Muscle layer of duodenum (tissue), 2 donors: ENCODE results near the gene C1GALT1.

Experiments used
- H3K27ac ChIP-seq: one replicate; pipeline ENCODE4 v1.7.0; 2013; ENCODE audit warnings: mild to moderate bottlenecking, low read length
- H3K27me3 ChIP-seq: one replicate; pipeline ENCODE4 v1.7.0; 2013; ENCODE audit warnings: low read depth, mild to moderate bottlenecking, control low read depth, low read length
- H3K36me3 ChIP-seq, 2 donors: one replicate each; pipeline ENCODE4 v1.7.0; 2013; ENCODE audit warnings: low read length in 2 of 2, control low read depth in 1 of 2, mild to moderate bottlenecking in 1 of 2; ENCODE audit not compliant: insufficient read depth in 2 of 2, control insufficient read depth in 1 of 2
- H3K4me1 ChIP-seq, 2 donors: one replicate each; pipeline ENCODE4 v1.7.0; 2013; ENCODE audit warnings: low read length in 2 of 2, mild to moderate bottlenecking in 2 of 2, control low read depth in 1 of 2, moderate library complexity in 1 of 2; ENCODE audit not compliant: insufficient read depth in 2 of 2, control insufficient read depth in 1 of 2
- H3K4me3 ChIP-seq, 2 donors: one replicate each; pipeline ENCODE4 v1.7.0; 2013; ENCODE audit warnings: low read length in 2 of 2, low read depth in 1 of 2, mild to moderate bottlenecking in 1 of 2
- H3K9me3 ChIP-seq, 2 donors: one replicate each; pipeline ENCODE4 v1.7.0; 2013; ENCODE audit warnings: low read length in 2 of 2, control low read depth in 1 of 2, mild to moderate bottlenecking in 1 of 2; ENCODE audit not compliant: control insufficient read depth in 1 of 2
- donor health status: healthy.

C1GALT1 gene

DNA sequence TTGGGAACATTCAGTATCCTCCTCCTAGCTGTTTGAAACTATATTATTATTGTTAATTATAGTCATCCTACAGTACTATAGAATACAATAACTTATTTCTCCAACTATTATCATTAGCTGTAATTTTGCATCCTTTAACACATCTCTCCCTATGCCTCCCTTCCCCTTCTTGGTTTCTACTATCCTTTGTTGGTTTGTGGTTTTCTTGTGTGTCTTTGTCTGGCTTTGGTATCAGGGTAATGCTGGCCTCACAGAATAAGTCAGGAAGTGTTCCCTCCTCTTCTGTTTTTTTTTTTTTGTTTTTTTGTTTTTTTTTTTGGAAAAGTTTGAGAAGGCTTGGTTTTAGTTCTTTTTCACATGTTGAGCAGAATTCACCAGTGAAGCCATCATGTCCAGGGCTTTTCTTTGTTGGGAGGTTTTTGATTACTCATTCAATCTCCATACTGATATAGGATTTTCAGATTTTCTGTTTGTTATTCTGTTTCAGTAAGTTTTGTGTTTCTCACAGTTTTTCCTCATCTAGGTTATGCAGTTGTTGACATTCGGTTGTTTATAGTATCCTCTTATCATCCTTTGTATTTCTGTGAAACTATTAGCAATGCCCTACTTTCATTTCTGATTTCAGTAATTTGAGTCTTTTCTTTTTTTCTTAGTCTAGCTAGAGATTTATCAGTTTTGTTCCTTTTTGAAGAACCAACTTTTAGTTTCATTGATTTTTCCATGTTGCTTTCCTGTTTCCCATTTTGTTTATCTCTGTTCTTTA lies 21.6 kb downstream of the C1GALT1 start:
- H3K4me3 ChIP-seq = no peak overlapping the region
- H3K9me3 ChIP-seq = peaks cover 0 to 2% of the 10 kb centered on the region in 2 donors
- no peaks in the 10 kb centered on the region for H3K4me1 ChIP-seq
- H3K27ac ChIP-seq = no peak overlapping the region
- H3K27me3 ChIP-seq = no peaks in the 10 kb centered on the region
- no peaks in the 10 kb centered on the region for H3K36me3 ChIP-seq

DNA sequence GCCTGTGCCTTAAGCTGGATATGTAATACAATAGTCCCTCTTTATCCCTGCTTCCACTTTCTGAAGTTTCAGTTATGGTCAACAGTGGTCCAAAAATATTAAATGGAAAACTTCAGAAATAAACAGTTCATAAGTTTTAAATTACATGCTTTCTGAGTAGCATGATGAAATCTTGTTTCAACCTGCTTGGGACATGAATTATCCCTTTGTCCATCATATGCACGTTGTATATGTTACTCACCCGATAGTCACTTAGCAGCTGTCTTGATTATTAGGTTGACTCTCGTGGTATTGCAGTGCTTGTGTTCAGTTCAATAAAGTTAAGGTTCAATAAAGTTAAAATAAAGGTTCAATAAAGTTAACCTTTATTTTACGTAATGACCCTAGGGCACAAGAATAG lies 25.5 kb downstream of the C1GALT1 start:
- Histone ChIP-seq H3K9me3 (peaks cover 0 to 2% of the 10 kb centered on the region in 2 donors), H3K27me3 (no peaks in the 10 kb centered on the region), H3K4me3 (no peak overlapping the region), H3K36me3 (peaks cover 0 to 3% of the 10 kb centered on the region in 2 donors), H3K27ac (no peak overlapping the region), H3K4me1 (no peaks in the 10 kb centered on the region)

DNA sequence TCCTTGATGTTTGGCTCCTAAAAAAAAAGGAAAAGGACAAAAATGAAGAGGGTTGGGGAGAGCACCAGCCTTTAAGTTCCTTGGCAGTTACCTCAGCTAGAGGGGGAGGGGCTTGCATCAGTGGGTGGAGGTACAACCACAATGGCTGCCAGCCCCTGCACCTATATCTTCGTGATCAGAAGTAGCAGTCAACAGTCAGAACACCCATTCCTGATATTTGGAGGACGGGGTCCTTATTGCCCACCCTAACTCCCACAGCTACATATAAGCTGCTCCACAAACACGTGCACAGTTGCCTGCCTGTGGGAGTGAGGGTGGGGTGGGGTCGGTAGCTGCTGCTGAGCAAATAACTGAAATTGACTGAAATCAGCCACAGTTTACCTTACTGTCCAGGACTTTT lies 26.2 kb downstream of the C1GALT1 start:
- H3K27me3 ChIP-seq = no peaks in the 10 kb centered on the region
- no peak overlapping the region for H3K4me3 ChIP-seq
- H3K27ac ChIP-seq = no peak overlapping the region
- H3K4me1 ChIP-seq = no peaks in the 10 kb centered on the region
- no peaks in the 10 kb centered on the region for H3K9me3 ChIP-seq
- H3K36me3 ChIP-seq = peaks cover 0 to 3% of the 10 kb centered on the region in 2 donors

DNA sequence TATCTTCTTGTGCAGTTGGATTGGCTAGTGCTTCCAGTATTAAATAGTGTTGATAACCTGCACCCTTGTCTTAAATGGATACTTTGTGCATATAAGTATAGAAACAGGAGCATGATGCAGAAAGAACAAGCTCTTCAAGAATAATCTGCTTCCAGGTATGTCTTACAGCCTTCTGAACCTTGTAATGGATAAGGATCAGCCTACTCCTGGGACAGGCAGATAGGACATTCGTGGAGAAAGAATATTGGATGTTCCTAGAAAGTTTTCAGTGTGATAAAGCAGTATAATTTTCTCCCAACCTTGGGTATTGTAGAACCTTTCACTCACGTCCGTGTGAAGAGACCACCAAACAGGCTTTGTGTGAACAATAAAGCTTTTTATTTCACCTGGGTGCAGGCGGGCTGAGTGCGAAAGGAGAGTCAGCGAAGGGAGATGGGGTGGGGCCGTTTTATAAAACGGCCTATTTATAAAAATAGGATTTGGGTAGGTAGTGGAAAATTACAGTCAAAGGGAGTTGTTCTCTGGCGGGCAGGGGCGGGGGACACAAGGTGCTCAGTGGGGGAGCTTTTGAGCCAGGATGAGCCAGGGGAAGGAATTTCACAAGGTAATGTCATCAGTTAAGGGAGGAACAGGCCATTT lies 27.2 kb downstream of the C1GALT1 start:
- no peak overlapping the region for H3K4me3 ChIP-seq
- H3K27ac ChIP-seq = no peak overlapping the region
- H3K27me3 ChIP-seq = no peaks in the 10 kb centered on the region
- H3K4me1 ChIP-seq = no peaks in the 10 kb centered on the region
- peaks cover 0 to 3% of the 10 kb centered on the region in 2 donors for H3K36me3 ChIP-seq
- H3K9me3 ChIP-seq = no peaks in the 10 kb centered on the region

DNA sequence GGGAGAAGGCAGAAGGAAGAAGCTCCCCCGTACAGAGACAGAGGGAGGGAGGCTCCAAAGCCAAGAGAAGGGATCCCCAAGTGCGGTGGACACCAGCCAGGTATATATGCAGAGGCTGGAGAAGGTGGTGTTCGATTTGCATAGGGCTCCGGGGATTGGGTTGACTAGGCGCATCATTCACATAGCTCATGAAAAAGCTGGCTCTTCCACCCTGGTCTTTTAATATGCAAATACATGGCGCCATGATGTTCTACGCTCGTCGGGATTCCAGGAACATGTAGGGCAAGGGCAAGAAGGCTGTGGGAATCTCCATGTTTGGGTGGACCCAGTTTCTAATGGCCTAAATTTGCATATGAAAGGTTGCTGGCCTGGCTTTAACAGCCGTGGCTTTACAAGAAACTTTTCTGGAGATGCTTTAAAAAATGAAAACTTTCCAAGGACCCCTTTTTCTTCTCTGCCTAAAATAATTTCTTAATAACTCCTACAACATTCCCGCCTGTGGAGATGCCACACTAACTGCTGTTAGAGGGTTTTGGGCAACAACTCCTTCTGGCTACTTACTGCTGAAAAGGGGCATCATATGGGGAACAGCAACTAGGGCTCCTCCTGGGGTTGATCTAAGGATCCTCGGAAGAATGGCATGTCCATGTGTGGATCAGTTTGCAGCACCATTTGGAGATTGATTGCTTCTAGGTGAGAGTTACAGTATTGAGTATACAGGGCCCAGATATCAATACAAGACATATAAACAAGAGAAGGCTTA lies 28.3 kb downstream of the C1GALT1 start:
- Histone ChIP-seq H3K4me3 (no peak overlapping the region), H3K9me3 (no peaks in the 10 kb centered on the region), H3K36me3 (peaks cover 0 to 3% of the 10 kb centered on the region in 2 donors), H3K4me1 (no peaks in the 10 kb centered on the region), H3K27me3 (no peaks in the 10 kb centered on the region), H3K27ac (no peak overlapping the region)

DNA sequence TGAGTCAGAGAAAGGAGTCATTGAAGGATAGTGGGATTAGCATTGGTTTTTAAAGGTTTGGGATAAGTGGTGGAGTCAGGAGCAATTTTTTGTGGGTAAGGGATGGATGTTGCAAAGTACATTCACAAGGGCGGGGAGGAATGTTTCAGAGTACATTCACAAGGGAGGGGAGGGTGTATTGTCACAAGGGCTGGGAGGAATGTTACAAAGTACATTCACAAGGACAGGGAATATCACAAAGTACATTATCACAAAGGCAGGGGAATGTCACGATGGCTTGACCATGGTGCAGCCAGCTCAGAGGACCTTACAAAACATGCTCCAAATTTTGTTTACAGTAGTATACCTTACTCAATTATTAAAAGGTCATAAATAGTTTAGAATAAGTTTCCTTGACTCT lies 30.3 kb downstream of the C1GALT1 start:
- H3K36me3 ChIP-seq = peaks cover 0 to 3% of the 10 kb centered on the region in 2 donors
- no peak overlapping the region for H3K4me3 ChIP-seq
- H3K9me3 ChIP-seq = no peaks in the 10 kb centered on the region
- no peaks in the 10 kb centered on the region for H3K27me3 ChIP-seq
- no peak overlapping the region for H3K27ac ChIP-seq
- no peaks in the 10 kb centered on the region for H3K4me1 ChIP-seq

DNA sequence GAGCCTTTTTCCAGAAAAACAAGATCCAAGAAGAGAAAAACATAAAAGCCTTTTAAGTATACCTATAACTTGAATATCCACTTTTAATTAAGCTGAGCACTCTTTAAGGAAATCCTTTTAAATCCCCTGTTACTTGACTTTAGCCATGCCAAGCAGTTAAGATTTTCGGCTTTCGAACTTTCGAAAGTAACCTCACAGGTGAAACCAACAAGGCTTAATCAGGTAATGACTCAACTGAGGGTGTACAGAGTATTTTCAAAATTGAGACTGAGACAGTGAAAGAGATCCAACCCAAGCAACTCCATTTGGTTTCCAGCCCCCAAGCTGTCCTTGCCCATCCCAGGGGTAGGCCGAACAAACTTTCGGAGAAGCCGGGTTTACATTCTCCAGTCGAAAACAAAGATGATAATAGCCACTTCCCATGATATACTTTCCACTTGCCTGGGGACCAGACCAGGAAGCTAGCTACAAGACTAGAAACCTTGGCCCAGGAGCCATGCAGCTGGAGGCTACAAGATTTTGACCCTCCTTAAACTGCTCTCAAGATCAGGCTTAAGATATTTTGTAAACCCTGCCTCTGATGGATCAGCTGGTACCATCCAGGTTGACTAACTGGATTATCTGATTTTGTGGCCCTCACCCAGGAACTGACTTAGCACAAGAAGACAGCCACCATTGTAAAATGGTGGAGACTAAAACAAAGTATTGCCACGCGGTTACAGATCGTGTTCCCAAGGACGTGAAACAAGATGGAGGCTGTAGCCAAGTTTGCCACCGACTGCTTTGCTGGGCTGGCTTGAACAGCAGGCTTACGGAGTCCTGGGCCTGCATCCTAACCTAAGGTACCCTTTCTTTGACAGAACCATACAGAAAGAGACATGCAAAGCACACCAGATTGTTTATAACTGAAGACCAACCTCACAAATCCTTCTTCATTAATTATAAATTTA lies 32.3 kb downstream of the C1GALT1 start:
- Histone ChIP-seq H3K36me3 (peaks cover 0 to 3% of the 10 kb centered on the region in 2 donors), H3K4me1 (no peaks in the 10 kb centered on the region), H3K27ac (no peak overlapping the region), H3K4me3 (no peak overlapping the region), H3K9me3 (no peaks in the 10 kb centered on the region), H3K27me3 (no peaks in the 10 kb centered on the region)

DNA sequence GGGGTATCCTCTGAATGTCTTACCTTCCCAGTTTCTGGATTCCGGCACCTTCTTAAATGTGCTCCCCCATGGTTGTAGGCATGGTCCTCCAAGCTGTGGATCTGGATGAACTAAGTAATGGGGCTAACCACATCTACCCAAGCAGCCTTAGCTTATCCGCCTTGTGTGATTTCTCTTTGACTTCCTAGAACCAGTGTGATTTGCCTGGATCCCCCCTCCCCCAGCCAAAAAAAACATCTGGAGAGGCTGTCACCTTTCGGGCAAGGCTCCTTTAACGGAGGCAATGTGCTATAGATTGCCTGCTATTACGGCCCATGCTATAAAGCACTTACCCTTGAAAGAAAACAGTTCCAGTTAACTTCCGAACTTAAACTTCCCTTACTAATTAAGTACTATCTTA lies 33.9 kb downstream of the C1GALT1 start:
- no peaks in the 10 kb centered on the region for H3K36me3 ChIP-seq
- H3K27me3 ChIP-seq = no peaks in the 10 kb centered on the region
- H3K4me3 ChIP-seq = no peak overlapping the region
- H3K4me1 ChIP-seq = peaks cover 0 to 5% of the 10 kb centered on the region in 2 donors
- H3K27ac ChIP-seq = no peak overlapping the region
- H3K9me3 ChIP-seq = no peaks in the 10 kb centered on the region

DNA sequence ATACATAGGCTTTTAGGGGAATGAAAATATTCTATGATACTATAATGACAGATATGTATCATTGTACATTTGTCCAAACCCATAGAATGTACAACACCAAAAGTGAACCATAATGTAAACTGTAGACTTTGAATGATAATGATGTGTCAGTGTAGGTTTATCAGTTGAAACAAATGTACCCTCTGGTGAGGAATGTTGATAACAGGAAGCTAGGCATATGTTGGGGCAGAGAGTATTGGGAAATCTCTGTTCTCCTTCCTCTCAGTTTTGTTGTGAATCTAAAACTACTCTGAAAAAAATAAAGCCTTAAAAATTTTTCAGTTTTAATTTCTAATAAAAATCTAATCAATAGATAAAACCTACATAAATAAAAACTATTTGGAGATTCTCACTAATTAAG lies 36.9 kb downstream of the C1GALT1 start:
- Histone ChIP-seq H3K36me3 (no peaks in the 10 kb centered on the region), H3K27me3 (no peaks in the 10 kb centered on the region), H3K4me1 (peaks cover 0 to 12% of the 10 kb centered on the region in 2 donors), H3K27ac (no peak overlapping the region), H3K9me3 (no peaks in the 10 kb centered on the region), H3K4me3 (no peak overlapping the region)

DNA sequence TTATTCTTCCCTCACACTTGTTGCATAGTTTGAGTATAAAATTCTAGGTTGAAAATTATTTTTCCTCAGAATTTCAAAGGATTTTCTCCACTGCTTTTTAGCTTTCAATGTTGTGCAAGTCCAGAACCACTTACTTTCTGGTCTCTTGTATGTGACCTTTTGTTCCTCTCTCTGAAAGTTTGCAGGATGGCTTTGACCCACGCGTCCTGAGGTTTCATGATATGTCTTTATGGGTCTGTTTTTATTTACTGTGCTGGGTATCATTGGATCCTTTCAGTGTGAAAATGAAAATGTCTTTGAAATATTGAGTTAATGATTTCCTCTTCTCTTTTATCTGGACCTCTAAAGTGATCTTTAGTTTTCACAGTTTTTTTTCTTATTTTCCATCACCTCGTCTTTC lies 38.5 kb downstream of the C1GALT1 start:
- no peaks in the 10 kb centered on the region for H3K27me3 ChIP-seq
- no peak overlapping the region for H3K4me3 ChIP-seq
- no peak overlapping the region for H3K27ac ChIP-seq
- no peaks in the 10 kb centered on the region for H3K9me3 ChIP-seq
- H3K36me3 ChIP-seq = no peaks in the 10 kb centered on the region
- H3K4me1 ChIP-seq = peaks cover 0 to 12% of the 10 kb centered on the region in 2 donors
